Measurements from ENCODE around the gene ATP5F1E. TPM values are rescaled to one million over a fixed set of nuclear protein-coding genes. Genes with fewer than 3 reads are reported as not detected.

Gene ATP5F1E
- total and polyA plus RNA-seq, 9 of the 15 experiments (the other 6 are each of a cell fraction or from before 2014, with no cell fraction given), result 60.3 to 162 (median 113) TPM

DNA sequence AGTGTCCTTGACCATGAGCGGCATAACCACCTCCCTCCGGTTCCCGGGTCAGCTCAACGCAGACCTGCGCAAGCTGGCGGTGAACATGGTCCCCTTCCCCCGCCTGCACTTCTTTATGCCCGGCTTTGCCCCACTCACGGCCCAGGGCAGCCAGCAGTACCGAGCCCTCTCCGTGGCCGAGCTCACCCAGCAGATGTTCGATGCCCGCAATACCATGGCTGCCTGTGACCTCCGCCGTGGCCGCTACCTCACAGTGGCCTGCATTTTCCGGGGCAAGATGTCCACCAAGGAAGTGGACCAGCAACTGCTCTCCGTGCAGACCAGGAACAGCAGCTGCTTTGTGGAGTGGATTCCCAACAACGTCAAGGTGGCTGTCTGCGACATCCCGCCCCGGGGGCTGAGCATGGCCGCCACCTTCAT lies 8.0 kb downstream of the ATP5F1E start (continued):
- TF ChIP-seq ZBTB33 (CRISPR knock-in tag; IDR thresholded peaks at IDR 0.05), result 0 out of 2 replicates have a peak, but pooled peaks have one; percentile 46
- TF ChIP-seq POLR2G (IDR thresholded peaks at IDR 0.05; ENCODE audit: low read depth, low read length), result peak; percentile 50; the same call in 1 of the 2 replicates

- H3K4me3 ChIP-seq, result no peak overlapping the region
Observed at GRCh38 chr20:59023616-59024015, 8.5 kb downstream of the ATP5F1E start.

More at GRCh38 chr20:59023616-59024015, 8.5 kb downstream of the ATP5F1E start:
- no peak overlapping the region; the same call in 1 of the 2 replicates for H3K4me2 ChIP-seq (ENCODE audit: insufficient read depth, low read length)
- H3K27ac ChIP-seq (ENCODE audit: extremely low read depth, low read depth, low read length), result no peak overlapping the region
- in situ Hi-C loops (cut with MboI) (no loop called here), intact Hi-C loops (cut with micrococcal nuclease) (no loop called here)
- H4K20me1 ChIP-seq (replicated peaks; ENCODE audit: control insufficient read depth, insufficient read depth, low read length), result no peaks in the 10 kb centered on the region; the same call in 1 of the 2 replicates
- peaks cover 33 to 34% of the 10 kb centered on the region in 2 experiments for H3K4me1 ChIP-seq (replicated peaks in 1 of 2; ENCODE audit: control insufficient read depth in 2 of 2, insufficient read depth in 2 of 2, low read length in 2 of 2)
- no peaks in the 10 kb centered on the region for H3K9me3 ChIP-seq (replicated peaks; ENCODE audit: control insufficient read depth, insufficient read depth, low read depth, low read length)
- peaks cover 70% of the 10 kb centered on the region for H3K36me3 ChIP-seq (ENCODE audit: control insufficient read depth, insufficient read depth, low read length)
- peaks cover 93% of the 10 kb centered on the region for H3K79me2 ChIP-seq (ENCODE audit: control insufficient read depth, insufficient read depth, low read length)
- no peaks in the 10 kb centered on the region for H3K9me1 ChIP-seq (ENCODE audit: control insufficient read depth, insufficient read depth, low read length)
- ATAC-seq (no peak), FAIRE-seq (no peak), DNase-seq (ENCODE audit: extremely low read depth in 1 of 4, low spot score in 3 of 4) (no peak)
- TF ChIP-seq SMARCA4 (IDR thresholded peaks at IDR 0.05) (no peak), ZNF830 (CRISPR knock-in tag; IDR thresholded peaks at IDR 0.05) (no peak), ZBTB33 (CRISPR knock-in tag; IDR thresholded peaks at IDR 0.05) (no peak), ZNF143 (CRISPR knock-in tag; IDR thresholded peaks at IDR 0.05) (no peak), SRSF9 (IDR thresholded peaks at IDR 0.05; ENCODE audit: borderline replicate concordance, low read depth, low read length) (no peak), PRDM10 (IDR thresholded peaks at IDR 0.05; ENCODE audit: partially characterized antibody) (no peak), ZNF174 (CRISPR knock-in tag; IDR thresholded peaks at IDR 0.05) (no peak), CBX5 (IDR thresholded peaks at IDR 0.05; ENCODE audit: borderline replicate concordance, low read depth) (no peak), ZNF586 (CRISPR knock-in tag; conservative IDR thresholded peaks at IDR 0.05) (no peak)
- BruUV-seq (replicated peaks), result no TSS peak
- no peak overlapping the region for H2AFZ ChIP-seq (ENCODE audit: low read depth, low read length)
- no peaks in the 10 kb centered on the region for H3K27me3 ChIP-seq (ENCODE audit: control insufficient read depth in 2 of 2, insufficient read depth in 2 of 2, low read length in 2 of 2)
- H3K9ac ChIP-seq (ENCODE audit: insufficient read depth in 1 of 2, low read depth in 2 of 2, low read length in 2 of 2), result no peak overlapping the region
- WGBS (ENCODE audit: insufficient coverage, low coverage, missing lambda C conversion rate), result 88% methylated on average over 11 of the region's 13 CpGs
- ChIA-PET POLR2A (interaction anchor here (0.6 to 1.5 kb wide), 9 partner anchors 8 to 43 kb away, joined by 3 to 9 read pairs (median 3); partner anchors contain the start of genes ATP5F1E and NELFCD), CTCF (ENCODE audit: low intra/inter-chr PET ratio) (no interaction called here)
